OCI-LY3 (cell line): ENCODE measurements around the gene DACT1.

Experiments
- EZH2phosphoT487 ChIP-seq: fragments of 200-600 bp; shearing (Covaris generic); IDR thresholded peaks from 2 replicates; pipeline ENCODE4 v1.6.1; 2018; ENCODE audit warnings: antibody characterized with exemption, mixed run types, low read depth
- TF ChIP-seq, protein P1 (sequence below): fragments of 200-600, 300-600 bp; sonication (generic); IDR thresholded peaks from 2 replicates; pipeline ENCODE4 v1.5.1; 2014; ENCODE audit warnings: antibody characterized with exemption, low read length, low read depth

DNA sequence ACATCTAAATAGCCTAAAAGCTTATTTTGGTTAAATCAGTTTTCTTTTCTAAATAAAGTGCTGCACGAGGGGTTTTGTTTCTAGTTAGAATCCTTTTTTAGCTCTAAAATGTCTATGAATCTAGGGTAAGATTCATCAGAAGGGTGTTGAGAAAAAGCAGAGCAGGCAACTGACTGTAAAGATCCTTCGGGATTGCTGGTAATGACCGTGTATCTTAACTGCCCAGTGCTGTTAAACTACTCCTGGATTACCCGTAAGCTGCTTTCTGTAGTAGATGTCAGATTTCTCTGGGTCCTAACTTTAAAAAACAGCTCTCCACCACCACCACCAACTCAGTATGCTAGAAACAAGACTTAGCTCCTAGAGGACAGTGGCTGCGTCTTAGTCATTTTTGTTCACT lies 39.2 kb downstream of the DACT1 start:
- TF ChIP-seq, protein P1, sequence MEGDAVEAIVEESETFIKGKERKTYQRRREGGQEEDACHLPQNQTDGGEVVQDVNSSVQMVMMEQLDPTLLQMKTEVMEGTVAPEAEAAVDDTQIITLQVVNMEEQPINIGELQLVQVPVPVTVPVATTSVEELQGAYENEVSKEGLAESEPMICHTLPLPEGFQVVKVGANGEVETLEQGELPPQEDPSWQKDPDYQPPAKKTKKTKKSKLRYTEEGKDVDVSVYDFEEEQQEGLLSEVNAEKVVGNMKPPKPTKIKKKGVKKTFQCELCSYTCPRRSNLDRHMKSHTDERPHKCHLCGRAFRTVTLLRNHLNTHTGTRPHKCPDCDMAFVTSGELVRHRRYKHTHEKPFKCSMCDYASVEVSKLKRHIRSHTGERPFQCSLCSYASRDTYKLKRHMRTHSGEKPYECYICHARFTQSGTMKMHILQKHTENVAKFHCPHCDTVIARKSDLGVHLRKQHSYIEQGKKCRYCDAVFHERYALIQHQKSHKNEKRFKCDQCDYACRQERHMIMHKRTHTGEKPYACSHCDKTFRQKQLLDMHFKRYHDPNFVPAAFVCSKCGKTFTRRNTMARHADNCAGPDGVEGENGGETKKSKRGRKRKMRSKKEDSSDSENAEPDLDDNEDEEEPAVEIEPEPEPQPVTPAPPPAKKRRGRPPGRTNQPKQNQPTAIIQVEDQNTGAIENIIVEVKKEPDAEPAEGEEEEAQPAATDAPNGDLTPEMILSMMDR = no peak
- TF ChIP-seq EZH2phosphoT487 = no peak
